SK-N-SH (cell line): ENCODE data around the gene CTNNA3. TPM values are rescaled to one million over a fixed set of nuclear protein-coding genes. Genes with fewer than 3 reads are reported as not detected.

Experiments used
- CTCF ChIA-PET: fragments of 300-600, 350-600 bp; formaldehyde crosslinking; extraction: SDS; loops from one replicate; lab custom pipeline; 2021; lab: Yijun Ruan, JAX
- POLR2A ChIA-PET: fragments of 350-600 bp; sonication (Branson Sonifier 250); formaldehyde crosslinking; extraction: SDS; loops from one replicate; lab custom pipeline; 2020; ENCODE audit warnings: antibody characterized with exemption, inconsistent platforms; lab: Yijun Ruan, JAX
- DNase-seq: peaks from one replicate; pipeline ENCODE4 v3.0.0; 2012
- H2AFZ ChIP-seq: fragments of 200-600 bp; sonication (generic); 2 replicates; pipeline ENCODE4 v1.8.1; 2016; ENCODE audit warnings: antibody characterized with exemption, mild to moderate bottlenecking, low read depth
- H3F3A ChIP-seq: fragments of 200-600 bp; sonication (generic); replicated peaks from 2 replicates; pipeline ENCODE3; 2016; ENCODE audit warnings: antibody characterized with exemption, mild to moderate bottlenecking; ENCODE audit not compliant: insufficient read depth
- H3K27ac ChIP-seq, 2 experiments: fragments of 200-500 bp in 1 of 2; fragments of 200-600 bp in 1 of 2; sonication (Bioruptor generic) in 1 of 2; sonication (generic), shearing (Covaris generic) in 1 of 2; 2 replicates each; pipeline versions ENCODE4 v1.5.1 to v1.6.1; 2014 to 2016; ENCODE audit warnings: low read depth in 2 of 2, inconsistent platforms in 1 of 2, low read length in 1 of 2, mild to moderate bottlenecking in 1 of 2, mixed read lengths in 1 of 2
- H3K27me3 ChIP-seq: fragments of 200-600 bp; sonication (generic), shearing (Covaris generic); 2 replicates; pipeline ENCODE4 v1.6.1; 2016; ENCODE audit warnings: mixed run types; ENCODE audit not compliant: insufficient read depth
- H3K36me3 ChIP-seq, 2 experiments: fragments of 200-500 bp in 1 of 2; fragments of 200-600 bp in 1 of 2; sonication (Bioruptor generic) in 1 of 2; sonication (generic) in 1 of 2; replicated peaks in 1 of 2; 2 replicates each; pipeline versions ENCODE3 to v1.5.1; 2014 to 2016; ENCODE audit warnings: low read length in 1 of 2, mild to moderate bottlenecking in 1 of 2; ENCODE audit not compliant: insufficient read depth in 2 of 2, control insufficient read depth in 1 of 2
- H3K4me1 ChIP-seq, 2 experiments: fragments of 200-500 bp in 1 of 2; fragments of 200-600 bp in 1 of 2; sonication (Bioruptor generic) in 1 of 2; sonication (generic), shearing (Covaris generic) in 1 of 2; 2 replicates each; pipeline versions ENCODE4 v1.5.1 to v1.6.1; 2014 to 2016; ENCODE audit warnings: low read depth in 1 of 2, low read length in 1 of 2, mixed run types in 1 of 2; ENCODE audit not compliant: insufficient read depth in 2 of 2, control insufficient read depth in 1 of 2
- H3K4me2 ChIP-seq: fragments of 200-600 bp; sonication (generic), shearing (Covaris generic); 2 replicates; pipeline ENCODE4 v1.6.1; 2017; ENCODE audit warnings: mixed run types
- H3K4me3 ChIP-seq, 2 experiments: fragments of 200-500 bp in 1 of 2; fragments of 200-600 bp in 1 of 2; sonication (Bioruptor generic) in 1 of 2; sonication (generic), shearing (Covaris generic) in 1 of 2; 2 replicates each; pipeline versions ENCODE4 v1.5.1 to v1.8.1; 2014 to 2016; ENCODE audit warnings: low read depth in 2 of 2, inconsistent platforms in 1 of 2, low read length in 1 of 2, mild to moderate bottlenecking in 1 of 2, mixed read lengths in 1 of 2, moderate library complexity in 1 of 2
- H3K79me2 ChIP-seq: fragments of 200-600 bp; sonication (generic); 2 replicates; pipeline ENCODE4 v1.8.1; 2017; ENCODE audit warnings: mild to moderate bottlenecking; ENCODE audit not compliant: insufficient read depth
- H3K9ac ChIP-seq: fragments of 200-600 bp; sonication (generic); 2 replicates; pipeline ENCODE4 v1.6.1; 2017; ENCODE audit warnings: mixed run types
- H3K9me2 ChIP-seq: fragments of 200-600 bp; sonication (generic); 2 replicates; pipeline ENCODE4 v1.6.1; 2017; ENCODE audit warnings: mixed run types
- H3K9me3 ChIP-seq: fragments of 200-600 bp; sonication (generic); 2 replicates; pipeline ENCODE4 v1.6.1; 2017; ENCODE audit warnings: mixed run types, mild to moderate bottlenecking, moderate library complexity
- H4K20me1 ChIP-seq: fragments of 200-600 bp; sonication (generic); 2 replicates; pipeline ENCODE4 v1.6.1; 2017; ENCODE audit warnings: mild to moderate bottlenecking, mixed run types; ENCODE audit not compliant: insufficient read depth
- CHD2 ChIP-seq: fragments of 150-350 bp; IDR thresholded peaks from 2 replicates; pipeline ENCODE4 v1.6.1; 2018; ENCODE audit warnings: low read length; ENCODE audit not compliant: partially characterized antibody
- ELF1 ChIP-seq: IDR thresholded peaks from 2 replicates; pipeline ENCODE4 v1.4.0; 2012
- EP300 ChIP-seq, 2 experiments: IDR thresholded peaks; 2 replicates each; pipeline versions ENCODE4 v1.4.0 to v1.6.1; 2012; ENCODE audit warnings: borderline replicate concordance in 1 of 2, low read depth in 1 of 2, low read length in 1 of 2
- EZH2phosphoT487 ChIP-seq: fragments of 200-600 bp; sonication (generic); IDR thresholded peaks from 2 replicates; pipeline ENCODE4 v1.6.1; 2017; ENCODE audit warnings: low read depth, mixed run types, mild to moderate bottlenecking, antibody characterized with exemption, moderate library complexity, borderline replicate concordance
- FOSL2 ChIP-seq: IDR thresholded peaks from 2 replicates; pipeline ENCODE4 v1.4.0; 2012; ENCODE audit warnings: low read depth, mild to moderate bottlenecking, moderate library complexity, borderline replicate concordance
- FOXJ3 ChIP-seq: sonication (generic); formaldehyde crosslinking; IDR thresholded peaks from 2 replicates; pipeline ENCODE4 v1.5.1; 2020; ENCODE audit warnings: mild to moderate bottlenecking, missing genetic modification reagents
- FOXM1 ChIP-seq: IDR thresholded peaks from 2 replicates; pipeline ENCODE4 v1.4.0; 2012; ENCODE audit warnings: low read depth, mild to moderate bottlenecking
- GABPA ChIP-seq: IDR thresholded peaks from 2 replicates; pipeline ENCODE4 v1.4.0; 2012; ENCODE audit warnings: low read depth, mild to moderate bottlenecking
- GATA2 ChIP-seq: sonication (generic); formaldehyde crosslinking; IDR thresholded peaks from 2 replicates; pipeline ENCODE4 v1.5.0; 2020; ENCODE audit warnings: mild to moderate bottlenecking, missing genetic modification reagents
- MEF2A ChIP-seq: IDR thresholded peaks from 2 replicates; pipeline ENCODE4 v1.4.0; 2012; ENCODE audit warnings: low read depth, borderline replicate concordance
- NFIC ChIP-seq: IDR thresholded peaks from 2 replicates; pipeline ENCODE4 v1.4.0; 2012; ENCODE audit warnings: borderline replicate concordance
- NRF1 ChIP-seq: IDR thresholded peaks from 2 replicates; pipeline ENCODE4 v1.6.1; 2012; ENCODE audit warnings: low read depth, mild to moderate bottlenecking, low read length
- POLR2AphosphoS5 ChIP-seq: IDR thresholded peaks from 2 replicates; pipeline ENCODE4 v1.6.1; 2012; ENCODE audit warnings: low read depth, low read length
- RCOR1 ChIP-seq: fragments of 150-350 bp; IDR thresholded peaks from 2 replicates; pipeline ENCODE4 v1.6.1; 2017; ENCODE audit warnings: antibody characterized with exemption, low read length
- RXRA ChIP-seq: IDR thresholded peaks from 2 replicates; pipeline ENCODE4 v1.4.0; 2012; ENCODE audit warnings: low read depth, mild to moderate bottlenecking, borderline replicate concordance
- SIN3A ChIP-seq: IDR thresholded peaks from 2 replicates; pipeline ENCODE4 v1.6.1; 2012; ENCODE audit warnings: low read depth, mild to moderate bottlenecking, low read length, moderate library complexity, borderline replicate concordance
- SMC3 ChIP-seq: IDR thresholded peaks from 2 replicates; pipeline ENCODE4 v1.6.1; 2012; ENCODE audit warnings: low read depth, low read length, improper control_type of control experiment
- TAF1 ChIP-seq: IDR thresholded peaks from 2 replicates; pipeline ENCODE4 v1.6.1; 2012; ENCODE audit warnings: low read depth, mild to moderate bottlenecking, low read length, moderate library complexity, borderline replicate concordance
- TEAD4 ChIP-seq: IDR thresholded peaks from 2 replicates; pipeline ENCODE4 v1.4.0; 2012; ENCODE audit warnings: mild to moderate bottlenecking, borderline replicate concordance; ENCODE audit not compliant: insufficient read depth
- YY1 ChIP-seq: IDR thresholded peaks from 2 replicates; pipeline ENCODE4 v1.4.0; 2012; ENCODE audit warnings: low read depth, mild to moderate bottlenecking
- WGBS: methylation state at CpG from one replicate; pipeline ENCODE4 v1.1.6; 2017; ENCODE audit warnings: low lambda C conversion rate; 5-methylcytosine and 5-hydroxymethylcytosine counted together
- polyA plus RNA-seq, 3 experiments: library from polyadenylated mRNA; depleted of rRNA; stranded (reverse); fragments of >200 nt; gene quantifications; 2 replicates each; pipeline ENCODE4 v1.2.3, GENCODE V29; 2012
- TF ChIP-seq, protein P1 (sequence below): fragments of 150-350 bp; IDR thresholded peaks from 2 replicates; pipeline ENCODE4 v1.6.1; 2016; ENCODE audit warnings: mild to moderate bottlenecking, low read depth, low read length
- TF ChIP-seq, protein P2 (sequence below): fragments of 150-350 bp; IDR thresholded peaks from 2 replicates; pipeline ENCODE4 v1.6.1; 2017; ENCODE audit warnings: antibody characterized with exemption, low read length, low read depth, borderline replicate concordance
- TF ChIP-seq, protein P3 (sequence below): IDR thresholded peaks from 2 replicates; pipeline ENCODE4; 2012
- TF ChIP-seq, protein P4 (sequence below): IDR thresholded peaks from 2 replicates; pipeline ENCODE4 v1.4.0; 2012; ENCODE audit warnings: low read depth, borderline replicate concordance

CTNNA3 gene
- polyA plus RNA-seq, 1 of the 3 experiments (the other 2 are of a cell fraction): not detected

DNA sequence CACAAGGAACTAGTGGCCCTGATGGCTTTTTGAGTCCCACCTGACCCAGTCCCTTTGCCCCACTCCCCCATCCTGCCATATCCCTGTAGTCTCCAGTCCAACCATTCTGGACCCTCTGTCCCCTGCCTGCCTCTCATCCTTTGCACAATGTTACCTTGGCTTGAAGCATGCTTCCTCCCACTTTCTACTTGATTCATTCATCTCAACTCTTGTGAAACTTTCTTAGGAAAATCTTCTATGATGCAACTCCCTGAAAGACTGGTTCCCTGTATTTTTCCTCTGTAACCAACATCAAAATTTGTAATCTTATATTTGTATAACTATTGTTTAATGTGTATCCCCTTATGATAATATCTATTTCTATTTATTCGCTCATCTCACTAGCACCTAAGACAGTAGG lies 618.6 kb downstream of the CTNNA3 start:
- Histone ChIP-seq H3K79me2 (no peaks in the 10 kb centered on the region), H3K4me3 (no peak overlapping the region), H4K20me1 (no peaks in the 10 kb centered on the region), H3K4me1 (no peaks in the 10 kb centered on the region), H3K9ac (no peak overlapping the region), H3K27me3 (peaks cover 10% of the 10 kb centered on the region; the same call in 1 of the 2 replicates), H3K9me3 (no peaks in the 10 kb centered on the region), H3K27ac (no peak overlapping the region), H3F3A (no peaks in the 10 kb centered on the region), H3K36me3 (no peaks in the 10 kb centered on the region), H2AFZ (no peak overlapping the region), H3K4me2 (no peak overlapping the region), H3K9me2 (no peaks in the 10 kb centered on the region)
- ChIA-PET CTCF (no interaction called here), POLR2A (no interaction called here)
- no peak for TF ChIP-seq FOSL2
- no peak for TF ChIP-seq ELF1
- no peak for TF ChIP-seq GATA2 (CRISPR knock-in tag)
- no peak for TF ChIP-seq NRF1
- TF ChIP-seq, protein P1, sequence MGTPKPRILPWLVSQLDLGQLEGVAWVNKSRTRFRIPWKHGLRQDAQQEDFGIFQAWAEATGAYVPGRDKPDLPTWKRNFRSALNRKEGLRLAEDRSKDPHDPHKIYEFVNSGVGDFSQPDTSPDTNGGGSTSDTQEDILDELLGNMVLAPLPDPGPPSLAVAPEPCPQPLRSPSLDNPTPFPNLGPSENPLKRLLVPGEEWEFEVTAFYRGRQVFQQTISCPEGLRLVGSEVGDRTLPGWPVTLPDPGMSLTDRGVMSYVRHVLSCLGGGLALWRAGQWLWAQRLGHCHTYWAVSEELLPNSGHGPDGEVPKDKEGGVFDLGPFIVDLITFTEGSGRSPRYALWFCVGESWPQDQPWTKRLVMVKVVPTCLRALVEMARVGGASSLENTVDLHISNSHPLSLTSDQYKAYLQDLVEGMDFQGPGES: no peak
- TF ChIP-seq YY1: no peak
- no peak for TF ChIP-seq CHD2
- no peak for TF ChIP-seq RXRA
- no peak for TF ChIP-seq SIN3A
- no peak for TF ChIP-seq SMC3
- no peak for TF ChIP-seq GABPA
- TF ChIP-seq, protein P2, sequence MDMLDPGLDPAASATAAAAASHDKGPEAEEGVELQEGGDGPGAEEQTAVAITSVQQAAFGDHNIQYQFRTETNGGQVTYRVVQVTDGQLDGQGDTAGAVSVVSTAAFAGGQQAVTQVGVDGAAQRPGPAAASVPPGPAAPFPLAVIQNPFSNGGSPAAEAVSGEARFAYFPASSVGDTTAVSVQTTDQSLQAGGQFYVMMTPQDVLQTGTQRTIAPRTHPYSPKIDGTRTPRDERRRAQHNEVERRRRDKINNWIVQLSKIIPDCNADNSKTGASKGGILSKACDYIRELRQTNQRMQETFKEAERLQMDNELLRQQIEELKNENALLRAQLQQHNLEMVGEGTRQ: no peak
- no peak for TF ChIP-seq MEF2A
- no peak for TF ChIP-seq TEAD4
- TF ChIP-seq, protein P3, sequence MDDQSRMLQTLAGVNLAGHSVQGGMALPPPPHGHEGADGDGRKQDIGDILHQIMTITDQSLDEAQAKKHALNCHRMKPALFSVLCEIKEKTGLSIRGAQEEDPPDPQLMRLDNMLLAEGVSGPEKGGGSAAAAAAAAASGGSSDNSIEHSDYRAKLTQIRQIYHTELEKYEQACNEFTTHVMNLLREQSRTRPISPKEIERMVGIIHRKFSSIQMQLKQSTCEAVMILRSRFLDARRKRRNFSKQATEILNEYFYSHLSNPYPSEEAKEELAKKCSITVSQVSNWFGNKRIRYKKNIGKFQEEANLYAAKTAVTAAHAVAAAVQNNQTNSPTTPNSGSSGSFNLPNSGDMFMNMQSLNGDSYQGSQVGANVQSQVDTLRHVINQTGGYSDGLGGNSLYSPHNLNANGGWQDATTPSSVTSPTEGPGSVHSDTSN: no peak
- no peak for TF ChIP-seq NFIC
- no peak for TF ChIP-seq EZH2phosphoT487
- TF ChIP-seq EP300 (IDR thresholded peaks at IDR 0.05; ENCODE audit: borderline replicate concordance in 1 of 2, low read depth in 1 of 2, low read length in 1 of 2): no peak
- no peak for TF ChIP-seq RCOR1
- no peak for DNase-seq
- WGBS: 3% methylated on average over 1 of the region's 1 CpG

DNA sequence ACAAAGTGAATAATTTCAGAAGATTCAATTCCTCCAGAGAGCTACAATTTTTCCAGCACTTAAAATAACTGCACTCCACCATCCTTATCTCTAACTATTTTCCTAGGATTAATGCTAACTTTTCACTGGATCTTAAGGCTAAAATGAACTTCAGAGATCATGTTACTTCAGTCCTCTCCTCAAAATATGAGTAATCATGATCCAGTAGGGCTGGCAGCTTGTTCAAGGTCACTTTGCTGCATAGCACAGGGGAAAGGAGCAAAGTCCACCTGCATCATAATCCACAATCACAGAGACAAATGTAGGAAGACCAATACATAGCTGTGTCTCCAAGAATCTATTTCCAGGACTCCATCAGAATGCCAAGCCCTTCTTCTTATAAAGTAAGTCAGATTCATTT lies 619.9 kb downstream of the CTNNA3 start:
- DNase-seq: no peak
- Histone ChIP-seq H3K9ac (no peak overlapping the region), H3K27ac (no peak overlapping the region), H3K79me2 (no peaks in the 10 kb centered on the region), H3K27me3 (peaks cover 10% of the 10 kb centered on the region; the same call in 1 of the 2 replicates), H3K4me2 (no peak overlapping the region), H3K4me1 (no peaks in the 10 kb centered on the region), H3K9me3 (no peaks in the 10 kb centered on the region), H3K4me3 (no peak overlapping the region), H3F3A (no peaks in the 10 kb centered on the region), H3K9me2 (no peaks in the 10 kb centered on the region), H4K20me1 (no peaks in the 10 kb centered on the region), H3K36me3 (no peaks in the 10 kb centered on the region), H2AFZ (no peak overlapping the region)
- ChIA-PET CTCF (no interaction called here), POLR2A (no interaction called here)
- TF ChIP-seq FOXM1 (no peak), ELF1 (no peak), FOXJ3 (CRISPR knock-in tag) (no peak), POLR2AphosphoS5 (no peak), TEAD4 (no peak), TAF1 (no peak), RXRA (no peak)
- TF ChIP-seq, protein P4, sequence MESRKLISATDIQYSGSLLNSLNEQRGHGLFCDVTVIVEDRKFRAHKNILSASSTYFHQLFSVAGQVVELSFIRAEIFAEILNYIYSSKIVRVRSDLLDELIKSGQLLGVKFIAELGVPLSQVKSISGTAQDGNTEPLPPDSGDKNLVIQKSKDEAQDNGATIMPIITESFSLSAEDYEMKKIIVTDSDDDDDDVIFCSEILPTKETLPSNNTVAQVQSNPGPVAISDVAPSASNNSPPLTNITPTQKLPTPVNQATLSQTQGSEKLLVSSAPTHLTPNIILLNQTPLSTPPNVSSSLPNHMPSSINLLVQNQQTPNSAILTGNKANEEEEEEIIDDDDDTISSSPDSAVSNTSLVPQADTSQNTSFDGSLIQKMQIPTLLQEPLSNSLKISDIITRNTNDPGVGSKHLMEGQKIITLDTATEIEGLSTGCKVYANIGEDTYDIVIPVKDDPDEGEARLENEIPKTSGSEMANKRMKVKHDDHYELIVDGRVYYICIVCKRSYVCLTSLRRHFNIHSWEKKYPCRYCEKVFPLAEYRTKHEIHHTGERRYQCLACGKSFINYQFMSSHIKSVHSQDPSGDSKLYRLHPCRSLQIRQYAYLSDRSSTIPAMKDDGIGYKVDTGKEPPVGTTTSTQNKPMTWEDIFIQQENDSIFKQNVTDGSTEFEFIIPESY: no peak
